Measurements from ENCODE around the gene PPP1R14C. TPM values are rescaled to one million over a fixed set of nuclear protein-coding genes. Genes with fewer than 3 reads are reported as not detected.

PPP1R14C gene, protein sequence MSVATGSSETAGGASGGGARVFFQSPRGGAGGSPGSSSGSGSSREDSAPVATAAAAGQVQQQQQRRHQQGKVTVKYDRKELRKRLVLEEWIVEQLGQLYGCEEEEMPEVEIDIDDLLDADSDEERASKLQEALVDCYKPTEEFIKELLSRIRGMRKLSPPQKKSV
- total RNA-seq (under 1 TPM in 2 of 4 donors, not detected in 2; under 0.01 to 0.55 TPM), polyA plus RNA-seq (10 to 100 TPM; 19.8 to 37.0 (median 21.3) TPM)

DNA sequence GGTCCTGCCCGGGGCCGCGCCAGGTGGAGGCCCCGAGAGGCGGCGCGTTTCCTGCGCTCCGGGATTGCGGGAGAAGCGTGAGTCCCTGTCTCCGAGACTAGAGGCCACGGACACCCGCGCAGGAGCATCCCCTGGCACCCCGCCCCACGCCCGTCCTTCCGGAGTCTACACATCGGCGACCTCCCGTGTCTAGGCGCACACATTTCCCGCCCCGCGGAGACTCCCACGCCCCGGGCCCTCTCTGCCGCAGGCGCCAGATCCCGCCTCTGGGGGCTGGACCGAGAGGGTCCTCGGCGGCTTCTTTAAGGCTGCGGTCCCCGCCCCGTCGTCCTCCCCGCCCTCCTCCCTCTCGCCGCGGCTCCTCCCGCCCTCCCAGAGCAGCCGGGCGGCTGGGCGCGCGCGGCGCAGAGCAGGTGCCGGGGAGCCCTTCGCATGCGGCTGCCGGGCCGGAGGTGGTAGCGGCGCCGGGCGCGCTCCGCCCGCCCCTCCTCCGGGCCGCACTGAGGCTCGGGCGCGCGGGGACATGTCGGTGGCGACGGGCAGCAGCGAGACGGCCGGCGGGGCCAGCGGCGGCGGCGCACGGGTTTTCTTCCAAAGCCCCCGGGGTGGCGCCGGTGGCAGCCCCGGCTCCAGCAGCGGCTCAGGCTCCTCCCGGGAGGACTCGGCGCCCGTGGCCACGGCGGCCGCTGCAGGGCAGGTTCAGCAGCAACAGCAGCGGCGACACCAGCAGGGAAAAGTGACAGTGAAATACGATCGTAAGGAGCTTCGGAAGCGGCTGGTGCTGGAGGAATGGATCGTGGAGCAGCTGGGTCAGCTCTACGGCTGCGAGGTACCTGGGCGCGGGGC lies at the start of gene PPP1R14C:
PPP1R14C (plus strand) TSS at position 375 of the 846 bp plus-strand sequence; CDS start at position 524, 149 bp downstream.
- WGBS, 2 donors = 1% methylated on average over 103 of the region's 103 CpGs
- DNase-seq = no peak
- H3K36me3 ChIP-seq = no peaks in the 10 kb centered on the region
- intact Hi-C loops (cut with DNase I) = no loop called here
- H3K9me3 ChIP-seq = no peaks in the 10 kb centered on the region
- peak within 1 kb of the TSS in 3 of 4 donors; percentile 36 to 52 (median 48) for H3K4me3 ChIP-seq
- peaks cover 25 to 68% (median 58%) of the 10 kb centered on the region in 3 donors for H3K27me3 ChIP-seq
- peaks cover 0 to 22% (median 19%) of the 10 kb centered on the region in 4 donors for H3K4me1 ChIP-seq
- TF ChIP-seq, protein P1, sequence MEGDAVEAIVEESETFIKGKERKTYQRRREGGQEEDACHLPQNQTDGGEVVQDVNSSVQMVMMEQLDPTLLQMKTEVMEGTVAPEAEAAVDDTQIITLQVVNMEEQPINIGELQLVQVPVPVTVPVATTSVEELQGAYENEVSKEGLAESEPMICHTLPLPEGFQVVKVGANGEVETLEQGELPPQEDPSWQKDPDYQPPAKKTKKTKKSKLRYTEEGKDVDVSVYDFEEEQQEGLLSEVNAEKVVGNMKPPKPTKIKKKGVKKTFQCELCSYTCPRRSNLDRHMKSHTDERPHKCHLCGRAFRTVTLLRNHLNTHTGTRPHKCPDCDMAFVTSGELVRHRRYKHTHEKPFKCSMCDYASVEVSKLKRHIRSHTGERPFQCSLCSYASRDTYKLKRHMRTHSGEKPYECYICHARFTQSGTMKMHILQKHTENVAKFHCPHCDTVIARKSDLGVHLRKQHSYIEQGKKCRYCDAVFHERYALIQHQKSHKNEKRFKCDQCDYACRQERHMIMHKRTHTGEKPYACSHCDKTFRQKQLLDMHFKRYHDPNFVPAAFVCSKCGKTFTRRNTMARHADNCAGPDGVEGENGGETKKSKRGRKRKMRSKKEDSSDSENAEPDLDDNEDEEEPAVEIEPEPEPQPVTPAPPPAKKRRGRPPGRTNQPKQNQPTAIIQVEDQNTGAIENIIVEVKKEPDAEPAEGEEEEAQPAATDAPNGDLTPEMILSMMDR (IDR thresholded peaks at IDR 0.05) = no peak
- no peak for TF ChIP-seq POLR2AphosphoS5 (IDR thresholded peaks at IDR 0.05)
- TF ChIP-seq EP300 (IDR thresholded peaks at IDR 0.05) = no peak
- no peak for TF ChIP-seq POLR2A (IDR thresholded peaks at IDR 0.05)
- H3K27ac ChIP-seq = no peak within 1 kb of the TSS

DNA sequence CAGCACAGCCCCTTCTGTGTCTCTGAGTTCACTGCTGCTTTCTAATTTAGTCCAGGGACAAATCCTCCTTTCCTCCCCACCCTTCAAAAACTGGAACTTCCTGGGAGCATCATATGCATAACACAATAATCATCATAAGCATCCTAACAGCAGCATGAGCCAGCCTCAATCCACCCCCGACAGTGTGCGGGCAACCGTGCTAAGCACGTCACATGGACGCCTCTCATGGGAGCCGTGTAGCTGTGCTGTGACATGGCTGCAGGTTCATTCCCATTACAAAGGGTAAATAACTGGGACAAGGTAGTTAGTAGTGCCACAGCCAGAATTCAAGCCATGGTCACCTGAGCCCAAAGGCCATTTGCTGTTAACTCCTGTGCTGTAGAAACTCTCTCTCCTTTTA lies 49.4 kb upstream of the PPP1R14C start:
- no peak overlapping the region for H3K4me3 ChIP-seq
- H3K36me3 ChIP-seq = no peaks in the 10 kb centered on the region
- WGBS, 2 donors = 85 to 94% methylated on average over 6 of the region's 6 CpGs
- peak overlapping the region in 1 of 4 donors; percentile 20 for H3K27ac ChIP-seq
- peaks cover 0 to 4% (median 0%) of the 10 kb centered on the region in 3 donors for H3K27me3 ChIP-seq
- intact Hi-C loops (cut with DNase I) = no loop called here
- no peaks in the 10 kb centered on the region for H3K4me1 ChIP-seq
- H3K9me3 ChIP-seq = no peaks in the 10 kb centered on the region
- no peak for DNase-seq
- no peak for TF ChIP-seq EP300 (IDR thresholded peaks at IDR 0.05)
- TF ChIP-seq POLR2AphosphoS5 (IDR thresholded peaks at IDR 0.05) = no peak
- TF ChIP-seq, protein P1 (IDR thresholded peaks at IDR 0.05) = no peak
- no peak for TF ChIP-seq POLR2A (IDR thresholded peaks at IDR 0.05)

DNA sequence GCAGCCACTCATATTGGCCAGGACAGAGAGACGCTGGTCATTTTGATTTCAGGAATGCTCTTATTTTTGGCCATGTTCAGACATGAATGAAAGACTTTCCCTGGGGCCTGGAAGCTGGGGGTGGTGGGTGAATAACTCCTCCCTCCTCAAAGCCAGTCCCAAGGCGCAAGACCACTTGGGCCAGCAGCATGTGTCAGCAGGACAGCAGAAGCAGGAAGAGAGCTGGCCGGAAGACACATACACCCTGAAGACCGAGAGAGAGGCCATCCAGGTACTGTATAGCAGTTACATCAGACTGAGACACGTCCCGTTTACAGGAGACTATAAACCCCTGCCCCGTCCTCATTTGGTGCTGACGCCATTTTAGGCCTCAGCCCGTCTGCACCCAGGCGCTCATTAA lies 44.7 kb upstream of the PPP1R14C start:
- WGBS, 2 donors = 95 to 96% methylated on average over 10 of the region's 10 CpGs
- intact Hi-C loops (cut with DNase I) = no loop called here

DNA sequence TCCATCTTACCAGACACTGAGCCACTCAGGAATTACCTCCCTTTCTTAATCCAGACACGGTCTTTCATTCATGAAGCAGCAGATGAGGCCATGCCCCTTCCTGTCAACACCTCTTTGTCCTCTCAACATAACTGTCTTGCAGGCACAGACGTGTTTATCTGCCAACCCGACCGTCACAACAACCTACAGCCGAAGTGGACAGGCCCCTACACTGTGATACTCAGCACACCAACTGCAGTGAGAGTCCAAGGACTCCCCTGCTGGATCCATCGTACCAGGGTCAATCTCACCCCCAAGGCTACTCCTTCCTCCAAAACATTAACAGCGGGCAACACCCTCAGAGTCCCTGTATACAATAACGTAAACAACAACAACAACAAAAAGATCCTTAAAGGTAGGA lies 43.3 kb upstream of the PPP1R14C start:
- no peaks in the 10 kb centered on the region for H3K9me3 ChIP-seq
- no peaks in the 10 kb centered on the region for H3K4me1 ChIP-seq
- H3K27ac ChIP-seq = no peak overlapping the region
- no peak for DNase-seq
- intact Hi-C loops (cut with DNase I) = no loop called here
- WGBS, 2 donors = 93 to 94% methylated on average over 8 of the region's 8 CpGs
- H3K27me3 ChIP-seq = peaks cover 0 to 4% (median 0%) of the 10 kb centered on the region in 3 donors
- TF ChIP-seq POLR2A (IDR thresholded peaks at IDR 0.05) (no peak), EP300 (IDR thresholded peaks at IDR 0.05) (no peak), POLR2AphosphoS5 (IDR thresholded peaks at IDR 0.05) (no peak)
- TF ChIP-seq, protein P1 (IDR thresholded peaks at IDR 0.05) = no peak
- H3K4me3 ChIP-seq = no peak overlapping the region
- no peaks in the 10 kb centered on the region for H3K36me3 ChIP-seq

More for the DNA sequence above, 44.7 kb upstream of the PPP1R14C start:
- no peak for DNase-seq
- no peak overlapping the region for H3K27ac ChIP-seq
- H3K4me3 ChIP-seq = no peak overlapping the region
- TF ChIP-seq POLR2A (IDR thresholded peaks at IDR 0.05) = no peak
- H3K4me1 ChIP-seq = no peaks in the 10 kb centered on the region
- H3K9me3 ChIP-seq = no peaks in the 10 kb centered on the region
- H3K27me3 ChIP-seq = peaks cover 0 to 4% (median 0%) of the 10 kb centered on the region in 3 donors
- H3K36me3 ChIP-seq = no peaks in the 10 kb centered on the region

DNA sequence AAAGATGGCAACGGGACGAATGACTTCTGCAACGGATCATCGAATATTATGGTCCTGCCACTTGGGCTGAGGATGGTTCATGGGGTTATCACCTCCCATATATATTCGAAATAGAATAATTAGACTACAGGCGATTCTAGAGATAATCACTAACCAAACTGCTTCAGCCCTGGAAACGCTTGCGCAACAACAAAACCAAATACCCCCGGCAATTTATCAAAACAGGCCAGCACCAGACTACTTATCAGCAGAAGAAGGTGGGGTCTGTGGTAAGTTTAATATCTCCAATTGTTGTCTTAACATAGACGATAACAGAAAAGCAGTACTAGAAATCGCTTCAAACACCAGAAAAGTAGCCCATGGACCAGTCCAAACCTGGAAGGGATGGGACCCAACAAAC lies 42.9 kb upstream of the PPP1R14C start:
- 94 to 95% methylated on average over 11 of the region's 11 CpGs for WGBS, 2 donors
- DNase-seq = no peak
- no peak overlapping the region for H3K4me3 ChIP-seq
- H3K36me3 ChIP-seq = no peaks in the 10 kb centered on the region
- peaks cover 0 to 4% (median 0%) of the 10 kb centered on the region in 3 donors for H3K27me3 ChIP-seq
- no peak overlapping the region for H3K27ac ChIP-seq
- no peaks in the 10 kb centered on the region for H3K9me3 ChIP-seq
- intact Hi-C loops (cut with DNase I) = no loop called here
- H3K4me1 ChIP-seq = no peaks in the 10 kb centered on the region
- TF ChIP-seq POLR2A (IDR thresholded peaks at IDR 0.05) (no peak), EP300 (IDR thresholded peaks at IDR 0.05) (no peak), POLR2AphosphoS5 (IDR thresholded peaks at IDR 0.05) (no peak)
- TF ChIP-seq, protein P1 (IDR thresholded peaks at IDR 0.05) = no peak
